Activated B cell treated with CpG ODN at 0.5 μM for 24 hours (primary cell): ENCODE results near the gene TUBB3. TPM values are rescaled to one million over a fixed set of nuclear protein-coding genes. Genes with fewer than 3 reads are reported as not detected.

Source experiments
- ATAC-seq: fragments of 200-7000 bp; cut with Tn5 transposase; one replicate; pipeline ENCODE4 v1.10.0; 2021; ENCODE audit warnings: low read depth, mild to moderate bottlenecking, moderate library complexity
- CTCF ChIA-PET: fragments of 350-600 bp; sonication (Branson Sonifier 250); formaldehyde crosslinking; loops from one replicate; lab custom pipeline; 2021; ENCODE audit warnings: antibody characterized with exemption; lab: Charles Lee
- POLR2A ChIA-PET: fragments of 350-600 bp; sonication (Branson Sonifier 250); formaldehyde crosslinking; loops from one replicate; lab custom pipeline; 2021; ENCODE audit warnings: antibody characterized with exemption; lab: Charles Lee
- DNase-seq: peaks from one replicate; pipeline ENCODE4 v3.0.0; 2022
- H3K27ac Mint-ChIP-seq: one replicate; pipeline ENCODE4 v1.8.0; 2020; ENCODE audit warnings: mixed read lengths
- H3K27me3 Mint-ChIP-seq: one replicate; pipeline ENCODE4 v1.8.0; 2021; ENCODE audit warnings: mixed read lengths
- H3K36me3 Mint-ChIP-seq: one replicate; pipeline ENCODE4 v1.8.0; 2021; ENCODE audit warnings: low read depth, mixed read lengths
- H3K4me1 Mint-ChIP-seq: one replicate; pipeline ENCODE4 v1.8.0; 2021; ENCODE audit warnings: mixed read lengths
- H3K4me3 Mint-ChIP-seq: one replicate; pipeline ENCODE4 v1.8.0; 2020; ENCODE audit warnings: mild to moderate bottlenecking, mixed read lengths
- H3K9me3 Mint-ChIP-seq: one replicate; pipeline ENCODE4 v1.8.0; 2020; ENCODE audit warnings: mixed read lengths
- intact Hi-C: fragments of 100-400 bp; cut with micrococcal nuclease; formaldehyde crosslinking; loops from one replicate; pipeline ENCODE4 v1.15.1; 2024
- total RNA-seq: library from RNA; stranded (reverse); gene quantifications from 2 replicates; pipeline ENCODE4 v1.2.3, GENCODE V29; 2022
- TF ChIP-seq, protein P1 (sequence below): fragments of 200-600 bp; IDR thresholded peaks from one replicate; pipeline ENCODE4 v1.8.0; 2022; ENCODE audit warnings: antibody characterized with exemption, mild to moderate bottlenecking

The TUBB3 gene
- total RNA-seq, 1 donor from 2014 or later, result 0.33 TPM

DNA sequence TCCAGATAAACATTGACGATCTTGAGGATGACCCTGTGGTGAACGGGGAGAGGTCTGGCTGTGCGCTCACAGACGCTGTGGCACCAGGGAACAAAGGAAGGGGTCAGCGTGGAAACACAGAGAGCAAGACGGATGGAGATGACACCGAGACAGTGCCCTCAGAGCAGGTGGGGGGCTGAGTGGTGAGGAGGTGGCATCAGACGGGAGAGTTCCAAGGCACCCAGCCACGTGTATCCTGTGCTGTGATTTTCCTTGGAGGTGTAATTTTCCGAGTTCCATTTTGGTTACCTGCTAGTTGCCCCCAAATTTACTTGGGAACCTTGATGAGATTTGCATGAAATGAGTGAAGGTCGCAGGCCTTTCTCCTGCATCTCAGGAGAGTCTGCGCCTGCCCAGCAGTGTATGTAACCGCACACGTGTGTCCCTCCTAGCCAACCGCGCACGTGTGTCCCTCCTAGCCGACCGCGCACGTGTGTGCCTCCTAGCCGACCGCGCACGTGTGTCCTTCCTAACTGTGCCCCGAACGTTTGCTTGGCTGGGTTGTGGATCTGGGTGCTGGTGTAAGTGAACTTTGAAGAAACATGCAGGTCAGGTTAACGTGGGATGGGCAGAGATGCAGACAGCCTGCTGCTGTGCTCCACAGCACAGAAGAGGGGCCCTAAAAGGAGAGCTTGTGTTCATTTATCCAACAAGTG lies 39.6 kb upstream of the TUBB3 start:
- H3K4me3 Mint-ChIP-seq, result no peak overlapping the region
- peaks cover 68% of the 10 kb centered on the region for H3K36me3 Mint-ChIP-seq
- H3K27me3 Mint-ChIP-seq, result no peaks in the 10 kb centered on the region
- CTCF ChIA-PET, result no interaction called here
- POLR2A ChIA-PET, result no interaction called here
- H3K9me3 Mint-ChIP-seq, result no peaks in the 10 kb centered on the region
- DNase-seq (no peak), ATAC-seq (no peak)
- H3K27ac Mint-ChIP-seq, result no peak overlapping the region
- TF ChIP-seq, protein P1, sequence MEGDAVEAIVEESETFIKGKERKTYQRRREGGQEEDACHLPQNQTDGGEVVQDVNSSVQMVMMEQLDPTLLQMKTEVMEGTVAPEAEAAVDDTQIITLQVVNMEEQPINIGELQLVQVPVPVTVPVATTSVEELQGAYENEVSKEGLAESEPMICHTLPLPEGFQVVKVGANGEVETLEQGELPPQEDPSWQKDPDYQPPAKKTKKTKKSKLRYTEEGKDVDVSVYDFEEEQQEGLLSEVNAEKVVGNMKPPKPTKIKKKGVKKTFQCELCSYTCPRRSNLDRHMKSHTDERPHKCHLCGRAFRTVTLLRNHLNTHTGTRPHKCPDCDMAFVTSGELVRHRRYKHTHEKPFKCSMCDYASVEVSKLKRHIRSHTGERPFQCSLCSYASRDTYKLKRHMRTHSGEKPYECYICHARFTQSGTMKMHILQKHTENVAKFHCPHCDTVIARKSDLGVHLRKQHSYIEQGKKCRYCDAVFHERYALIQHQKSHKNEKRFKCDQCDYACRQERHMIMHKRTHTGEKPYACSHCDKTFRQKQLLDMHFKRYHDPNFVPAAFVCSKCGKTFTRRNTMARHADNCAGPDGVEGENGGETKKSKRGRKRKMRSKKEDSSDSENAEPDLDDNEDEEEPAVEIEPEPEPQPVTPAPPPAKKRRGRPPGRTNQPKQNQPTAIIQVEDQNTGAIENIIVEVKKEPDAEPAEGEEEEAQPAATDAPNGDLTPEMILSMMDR, result no peak
- intact Hi-C loops, result no loop called here
- H3K4me1 Mint-ChIP-seq, result no peaks in the 10 kb centered on the region

DNA sequence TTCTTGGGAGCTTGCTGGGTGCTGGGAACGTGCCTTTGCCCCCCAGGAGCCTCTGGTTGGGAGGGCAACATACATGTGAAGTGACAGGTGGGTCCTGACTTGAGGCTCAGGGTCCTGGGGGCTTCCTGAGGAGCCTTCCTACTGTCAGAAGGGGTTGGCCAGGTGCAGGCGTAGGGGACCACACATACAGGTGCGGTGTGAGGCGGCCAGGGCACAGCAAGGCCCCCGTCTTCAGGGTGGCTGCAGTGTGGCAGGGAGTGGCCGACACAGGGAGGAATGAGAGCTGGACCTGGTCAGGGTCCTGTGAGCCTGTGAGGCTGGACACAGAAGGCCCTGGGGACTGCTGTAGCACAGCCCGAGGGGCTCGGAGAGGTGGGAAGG lies 39.1 kb upstream of the TUBB3 start:
- intact Hi-C loops, result no loop called here
- ATAC-seq, result no peak
- Mint-ChIP-seq H3K27me3 (no peaks in the 10 kb centered on the region), H3K36me3 (peaks cover 67% of the 10 kb centered on the region), H3K27ac (no peak overlapping the region), H3K4me1 (no peaks in the 10 kb centered on the region), H3K9me3 (no peaks in the 10 kb centered on the region), H3K4me3 (no peak overlapping the region)
- DNase-seq, result no peak
- CTCF ChIA-PET, result no interaction called here
- TF ChIP-seq, protein P1, result no peak
- POLR2A ChIA-PET, result no interaction called here

DNA sequence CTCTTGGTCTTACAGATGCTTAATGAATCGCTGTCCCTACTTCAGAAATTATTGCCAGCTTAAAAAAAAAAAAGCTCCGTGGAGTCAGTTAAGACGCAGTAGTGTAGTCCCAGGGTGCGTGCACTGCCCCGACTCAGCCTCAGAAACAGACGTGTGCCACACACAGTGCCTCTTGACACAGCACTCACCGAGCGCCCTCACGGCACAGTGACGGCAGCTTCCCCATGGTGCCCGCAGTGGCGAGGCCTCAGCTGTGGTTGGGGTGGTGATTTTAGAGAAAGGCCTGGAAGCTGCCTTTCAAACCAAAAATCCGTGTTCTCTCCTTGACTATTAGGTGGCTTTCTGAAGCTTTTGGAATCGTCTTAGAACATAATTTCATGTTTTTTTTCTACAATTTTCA lies 35.9 kb upstream of the TUBB3 start:
- Mint-ChIP-seq H3K4me3 (no peak overlapping the region), H3K9me3 (no peaks in the 10 kb centered on the region), H3K36me3 (peaks cover 78% of the 10 kb centered on the region), H3K27me3 (no peaks in the 10 kb centered on the region), H3K27ac (no peak overlapping the region), H3K4me1 (no peaks in the 10 kb centered on the region)
- intact Hi-C loops, result no loop called here
- TF ChIP-seq, protein P1, result no peak
- ATAC-seq (no peak), DNase-seq (no peak)
- POLR2A ChIA-PET, result interaction anchor here (0.5 to 1.6 kb wide), 2 partner anchors 14 to 627 kb away, joined by 6 to 7 read pairs; partner anchors contain the start of gene TCF25
- CTCF ChIA-PET, result interaction anchor here (2.2 kb wide), 1 partner anchor 22 kb away, joined by 8 read pairs; no protein-coding TSS in a partner anchor

DNA sequence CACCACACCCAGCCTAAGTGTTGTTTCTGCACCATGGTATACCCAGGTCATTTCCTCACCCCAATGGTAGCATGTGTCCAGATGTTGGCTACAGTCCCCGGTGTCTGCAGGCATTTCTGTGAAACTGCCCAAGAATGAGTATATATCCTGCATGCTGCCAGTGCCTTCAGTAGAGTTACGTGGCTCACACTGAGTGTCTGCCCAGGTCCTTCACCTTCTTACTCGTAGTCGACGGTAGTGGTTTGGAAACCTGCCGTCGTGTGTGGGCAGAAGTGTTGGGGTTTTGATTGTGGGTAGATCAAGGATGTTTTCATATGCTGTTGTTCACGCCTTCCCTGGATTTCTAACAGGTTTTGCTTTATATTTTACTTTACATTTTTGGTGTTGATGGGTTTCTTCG lies 32.9 kb upstream of the TUBB3 start:
- no peaks in the 10 kb centered on the region for H3K27me3 Mint-ChIP-seq
- H3K4me3 Mint-ChIP-seq, result no peak overlapping the region
- DNase-seq, result no peak
- intact Hi-C loops, result no loop called here
- no peaks in the 10 kb centered on the region for H3K9me3 Mint-ChIP-seq
- no peaks in the 10 kb centered on the region for H3K4me1 Mint-ChIP-seq
- no peak overlapping the region for H3K27ac Mint-ChIP-seq
- ChIA-PET POLR2A (no interaction called here), CTCF (no interaction called here)
- TF ChIP-seq, protein P1, result no peak
- H3K36me3 Mint-ChIP-seq, result peaks cover 81% of the 10 kb centered on the region
- no peak for ATAC-seq

- Mint-ChIP-seq H3K27ac (no peak overlapping the region), H3K4me1 (no peaks in the 10 kb centered on the region), H3K9me3 (no peaks in the 10 kb centered on the region), H3K36me3 (peaks cover 81% of the 10 kb centered on the region), H3K4me3 (no peak overlapping the region), H3K27me3 (no peaks in the 10 kb centered on the region)
- ATAC-seq (no peak), DNase-seq (no peak)
- TF ChIP-seq, protein P1, result no peak
- POLR2A ChIA-PET, result no interaction called here
- intact Hi-C loops, result no loop called here
- CTCF ChIA-PET, result no interaction called here
Measured at GRCh38 chr16:89890886-89891657, 32.1 kb upstream of the TUBB3 start.
